ENCODE results near the gene GARNL3.

- TF ChIP-seq RAD21 (CRISPR knock-in tag; IDR thresholded peaks at IDR 0.05) (no peak), TFDP2 (CRISPR knock-in tag; IDR thresholded peaks at IDR 0.05) (no peak), POLR2AphosphoS5 (IDR thresholded peaks at IDR 0.05; ENCODE audit: low read depth, low read length) (no peak), ZNF253 (CRISPR knock-in tag; IDR thresholded peaks at IDR 0.05; ENCODE audit: borderline replicate concordance) (no peak), NONO (IDR thresholded peaks at IDR 0.05) (no peak), NONO (CRISPR knock-in tag; conservative IDR thresholded peaks at IDR 0.05) (no peak), ZFYVE20 (CRISPR knock-in tag; IDR thresholded peaks at IDR 0.05; ENCODE audit: borderline replicate concordance, low read depth) (no peak), CEBPB (IDR thresholded peaks at IDR 0.05; ENCODE audit: borderline replicate concordance, low read depth, low read length) (no peak), POLR2AphosphoS2 (IDR thresholded peaks at IDR 0.05; ENCODE audit: low read depth, low read length) (no peak), EZH2 (conservative IDR thresholded peaks at IDR 0.05; ENCODE audit: low read depth, low read length) (no peak), NR2C2 (CRISPR knock-in tag; IDR thresholded peaks at IDR 0.05; ENCODE audit: borderline replicate concordance) (no peak), ZNF605 (CRISPR knock-in tag; IDR thresholded peaks at IDR 0.05) (no peak), CTCF (CRISPR knock-in tag; IDR thresholded peaks at IDR 0.05) (no peak)
These were observed 97.0 kb downstream of the GARNL3 start for GRCh38 chr9:127361561-127361960.
